T-helper 2 cell treated with Interferon-gamma antibody and Interleukin-4, amounts not matched to agents 5 μg/mL and 100 μg/mL, for 36 hours (primary cell): ENCODE measurements around the gene UBE2R2.
"Not testable (repeated sequence)": the region's sequence is repeated elsewhere in the genome, so short reads cannot be mapped to it uniquely, and the experiment has no call there.

Source experiments
- DNase-seq: peaks from one replicate; pipeline ENCODE4 v3.0.0; 2021; ENCODE audit warnings: low spot score
- H3K27ac Mint-ChIP-seq: one replicate; pipeline ENCODE4 v1.8.0; 2021; ENCODE audit warnings: mild to moderate bottlenecking, mixed read lengths
- H3K27me3 Mint-ChIP-seq: one replicate; pipeline ENCODE4 v1.8.0; 2021; ENCODE audit warnings: low read depth, mixed read lengths
- H3K36me3 Mint-ChIP-seq: one replicate; pipeline ENCODE4 v1.8.0; 2021; ENCODE audit warnings: low read depth, mixed read lengths
- H3K4me1 Mint-ChIP-seq: one replicate; pipeline ENCODE4 v1.8.0; 2021; ENCODE audit warnings: low read depth, mixed read lengths
- H3K4me3 Mint-ChIP-seq: one replicate; pipeline ENCODE4 v1.8.0; 2022; ENCODE audit warnings: mild to moderate bottlenecking, moderate library complexity, mixed read lengths
- H3K9me3 Mint-ChIP-seq: one replicate; pipeline ENCODE4 v1.8.0; 2021; ENCODE audit warnings: mixed read lengths

Gene UBE2R2

GRCh38 chr9:33791117-33791516 is 25.8 kb upstream of the UBE2R2 start:
- no peaks in the 10 kb centered on the region for H3K36me3 Mint-ChIP-seq
- H3K4me3 Mint-ChIP-seq, result no peak overlapping the region
- no peaks in the 10 kb centered on the region for H3K4me1 Mint-ChIP-seq
- H3K27ac Mint-ChIP-seq, result no peak overlapping the region
- H3K9me3 Mint-ChIP-seq, result no peaks in the 10 kb centered on the region
- DNase-seq, result no peak
- H3K27me3 Mint-ChIP-seq, result peaks cover 46% of the 10 kb centered on the region

GRCh38 chr9:33793496-33793895 is 23.5 kb upstream of the UBE2R2 start:
- not testable (repeated sequence) for H3K4me1 Mint-ChIP-seq, H3K9me3 Mint-ChIP-seq, DNase-seq, H3K36me3 Mint-ChIP-seq, H3K4me3 Mint-ChIP-seq, H3K27ac Mint-ChIP-seq
- peaks cover 38% of the 10 kb centered on the region for H3K27me3 Mint-ChIP-seq

GRCh38 chr9:33794560-33794959 is 22.4 kb upstream of the UBE2R2 start:
- Mint-ChIP-seq H3K9me3 (no peaks in the 10 kb centered on the region), H3K27me3 (peaks cover 35% of the 10 kb centered on the region), H3K4me3 (no peak overlapping the region), H3K27ac (no peak overlapping the region), H3K36me3 (no peaks in the 10 kb centered on the region), H3K4me1 (no peaks in the 10 kb centered on the region)
- DNase-seq, result no peak

DNA sequence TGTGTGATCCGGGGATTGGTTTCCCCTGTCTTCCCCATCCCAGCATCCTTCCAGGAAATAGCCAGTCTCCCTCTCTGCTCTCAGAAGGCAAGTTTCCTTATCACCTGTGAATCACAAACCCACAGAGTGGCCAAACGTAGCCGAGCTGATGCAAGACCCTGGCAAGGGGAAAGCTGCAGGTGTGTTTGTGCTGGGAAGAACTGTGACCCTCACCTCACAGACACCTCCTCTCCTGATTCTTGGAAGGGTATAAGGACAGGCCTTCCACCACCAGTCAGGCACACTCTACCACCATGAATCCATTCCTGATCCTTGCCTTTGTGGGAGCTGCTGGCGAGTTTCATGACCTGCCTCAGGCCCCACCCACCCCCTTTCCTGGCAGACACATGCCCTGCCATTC is 21.7 kb upstream of the UBE2R2 start, which contains the start of gene PRSS3:
PRSS3 (plus strand) TSS at position 281 of the 400 bp plus-strand sequence; CDS start at position 294, 13 bp downstream.
- no peak within 1 kb of the TSS for H3K27ac Mint-ChIP-seq
- no peak within 1 kb of the TSS for H3K4me3 Mint-ChIP-seq
- H3K4me1 Mint-ChIP-seq, result no peaks in the 10 kb centered on the region
- DNase-seq, result no peak
- peaks cover 37% of the 10 kb centered on the region for H3K27me3 Mint-ChIP-seq
- no peaks in the 10 kb centered on the region for H3K9me3 Mint-ChIP-seq
- H3K36me3 Mint-ChIP-seq, result no peaks in the 10 kb centered on the region

DNA sequence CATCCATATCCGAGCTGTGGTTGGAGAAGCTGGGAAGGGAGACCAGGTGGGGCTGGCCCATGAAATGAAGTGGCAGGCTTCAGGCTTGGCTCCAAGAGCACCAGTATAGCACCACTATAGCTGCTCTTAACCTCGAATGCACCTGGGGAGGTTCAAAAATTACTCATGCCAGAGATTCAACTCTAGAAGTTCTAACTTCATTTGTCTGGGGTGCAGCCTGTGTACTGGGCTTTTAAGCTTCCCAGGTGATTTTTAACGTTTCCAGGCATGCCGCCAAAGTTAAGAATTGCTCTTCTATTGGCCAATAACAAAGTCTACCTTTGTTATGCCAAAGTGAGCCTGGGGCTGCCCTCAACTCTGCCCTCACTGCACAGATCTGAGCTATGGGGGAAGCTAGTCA is 21.1 kb upstream of the UBE2R2 start:
- Mint-ChIP-seq H3K4me1 (no peaks in the 10 kb centered on the region), H3K9me3 (no peaks in the 10 kb centered on the region), H3K27ac (no peak overlapping the region), H3K36me3 (no peaks in the 10 kb centered on the region), H3K4me3 (no peak overlapping the region), H3K27me3 (peaks cover 37% of the 10 kb centered on the region)
- no peak for DNase-seq

DNA sequence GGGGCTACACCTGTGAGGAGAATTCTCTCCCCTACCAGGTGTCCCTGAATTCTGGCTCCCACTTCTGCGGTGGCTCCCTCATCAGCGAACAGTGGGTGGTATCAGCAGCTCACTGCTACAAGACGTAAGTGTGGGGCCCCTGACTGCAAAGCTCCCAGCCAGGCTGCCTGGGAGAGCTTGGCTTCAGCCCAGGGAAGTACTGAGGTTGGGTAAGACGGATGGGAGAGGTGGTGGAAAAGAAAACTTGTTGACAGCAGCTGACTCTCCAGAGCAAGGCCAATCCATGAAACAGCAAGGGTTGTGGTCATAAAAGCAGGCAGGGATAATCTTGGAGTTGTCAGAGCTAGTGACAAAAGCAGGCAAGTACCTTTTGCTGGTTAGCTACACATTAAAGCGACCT is 20.3 kb upstream of the UBE2R2 start:
- not testable (repeated sequence) for H3K36me3 Mint-ChIP-seq, H3K4me1 Mint-ChIP-seq, H3K9me3 Mint-ChIP-seq, H3K27ac Mint-ChIP-seq, H3K4me3 Mint-ChIP-seq, DNase-seq
- peaks cover 31% of the 10 kb centered on the region for H3K27me3 Mint-ChIP-seq

DNA sequence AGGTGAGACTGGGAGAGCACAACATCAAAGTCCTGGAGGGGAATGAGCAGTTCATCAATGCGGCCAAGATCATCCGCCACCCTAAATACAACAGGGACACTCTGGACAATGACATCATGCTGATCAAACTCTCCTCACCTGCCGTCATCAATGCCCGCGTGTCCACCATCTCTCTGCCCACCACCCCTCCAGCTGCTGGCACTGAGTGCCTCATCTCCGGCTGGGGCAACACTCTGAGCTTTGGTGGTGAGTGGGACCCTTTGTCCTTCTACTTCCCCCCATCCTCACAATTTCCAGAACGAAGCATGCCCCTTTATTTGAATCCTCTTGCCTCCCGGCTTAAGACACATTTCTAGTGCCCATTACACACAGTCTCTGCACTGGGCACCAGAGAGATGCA is 19.1 kb upstream of the UBE2R2 start:
- Mint-ChIP-seq H3K27me3 (peaks cover 25% of the 10 kb centered on the region), H3K36me3 (no peaks in the 10 kb centered on the region), H3K4me1 (no peaks in the 10 kb centered on the region), H3K27ac (no peak overlapping the region), H3K9me3 (no peaks in the 10 kb centered on the region), H3K4me3 (no peak overlapping the region)
- DNase-seq, result no peak

DNA sequence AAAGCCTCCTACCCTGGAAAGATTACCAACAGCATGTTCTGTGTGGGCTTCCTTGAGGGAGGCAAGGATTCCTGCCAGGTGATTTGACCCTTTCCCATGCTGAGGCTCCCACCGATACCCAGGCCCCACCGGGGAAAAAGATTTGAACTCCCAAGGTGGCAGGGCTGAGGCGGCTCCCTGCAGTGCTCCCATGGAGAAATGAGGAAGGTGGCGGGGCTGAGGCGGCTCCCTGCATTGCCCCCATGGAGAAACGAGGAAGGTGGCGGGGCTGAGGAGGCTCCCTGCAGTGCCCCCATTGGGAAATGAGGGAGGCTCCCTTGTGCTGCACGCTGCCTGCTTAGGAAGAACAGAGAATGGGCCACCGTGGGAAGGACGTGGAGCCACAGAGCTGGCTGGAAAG is 18.4 kb upstream of the UBE2R2 start:
- no peaks in the 10 kb centered on the region for H3K36me3 Mint-ChIP-seq
- no peak overlapping the region for H3K4me3 Mint-ChIP-seq
- DNase-seq, result no peak
- no peaks in the 10 kb centered on the region for H3K4me1 Mint-ChIP-seq
- no peak overlapping the region for H3K27ac Mint-ChIP-seq
- H3K9me3 Mint-ChIP-seq, result no peaks in the 10 kb centered on the region
- peaks cover 28% of the 10 kb centered on the region for H3K27me3 Mint-ChIP-seq

GRCh38 chr9:33799928-33800704 is 16.8 kb upstream of the UBE2R2 start:
- H3K36me3 Mint-ChIP-seq, result no peaks in the 10 kb centered on the region
- DNase-seq, result no peak
- no peak overlapping the region for H3K27ac Mint-ChIP-seq
- no peaks in the 10 kb centered on the region for H3K9me3 Mint-ChIP-seq
- peaks cover 21% of the 10 kb centered on the region for H3K27me3 Mint-ChIP-seq
- H3K4me1 Mint-ChIP-seq, result no peaks in the 10 kb centered on the region
- no peak overlapping the region for H3K4me3 Mint-ChIP-seq

DNA sequence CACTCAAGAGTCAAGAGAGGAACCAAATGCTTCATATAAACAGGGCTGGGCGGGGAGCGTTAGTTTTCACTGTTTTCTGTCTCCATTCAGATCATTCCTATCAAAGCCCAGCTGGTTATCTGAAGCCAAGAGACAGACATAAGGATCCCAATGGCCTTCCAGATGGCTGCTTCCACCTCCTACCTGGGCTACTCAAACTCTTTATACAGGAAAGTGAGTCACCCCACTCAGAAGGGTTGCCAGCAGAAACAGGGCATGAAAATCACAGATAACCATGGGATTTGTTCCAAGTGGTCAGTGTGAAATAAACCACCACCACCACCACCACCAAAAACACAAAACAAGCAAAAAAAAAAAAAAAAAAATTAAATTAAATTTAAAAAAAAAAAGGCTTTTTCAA is 16.1 kb upstream of the UBE2R2 start:
- Mint-ChIP-seq H3K27me3 (peaks cover 23% of the 10 kb centered on the region), H3K4me3 (no peak overlapping the region), H3K27ac (no peak overlapping the region), H3K36me3 (no peaks in the 10 kb centered on the region), H3K9me3 (no peaks in the 10 kb centered on the region), H3K4me1 (no peaks in the 10 kb centered on the region)
- DNase-seq, result no peak

DNA sequence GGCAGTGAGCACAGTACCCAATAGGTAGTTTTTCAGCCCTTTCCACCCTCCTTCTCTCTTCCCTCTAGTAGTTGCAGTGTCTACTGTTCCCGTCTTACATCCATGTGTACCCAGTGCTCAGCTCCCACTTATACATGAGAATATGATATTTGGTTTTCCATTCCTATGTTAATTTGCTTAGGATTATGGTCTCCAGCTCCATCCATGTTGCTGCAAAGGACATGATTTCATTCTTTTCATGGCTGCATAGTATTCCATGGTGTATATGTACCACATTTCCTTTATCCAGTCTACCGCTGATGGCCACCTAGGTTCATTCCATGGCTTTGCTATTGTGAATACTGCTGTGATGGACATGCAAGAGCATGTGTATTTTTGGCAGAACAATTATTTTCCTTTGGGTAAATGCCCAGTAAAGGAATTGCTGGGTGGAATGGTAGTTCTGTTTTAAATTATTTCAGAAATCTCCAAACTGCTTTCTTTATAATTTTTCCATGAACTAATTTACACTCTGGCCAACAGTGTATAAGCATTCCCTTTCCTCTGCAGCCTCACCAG is 14.9 kb upstream of the UBE2R2 start:
- H3K4me1 Mint-ChIP-seq, H3K36me3 Mint-ChIP-seq, DNase-seq, H3K4me3 Mint-ChIP-seq, H3K9me3 Mint-ChIP-seq, H3K27ac Mint-ChIP-seq: not testable (repeated sequence)
- H3K27me3 Mint-ChIP-seq, result peaks cover 23% of the 10 kb centered on the region

DNA sequence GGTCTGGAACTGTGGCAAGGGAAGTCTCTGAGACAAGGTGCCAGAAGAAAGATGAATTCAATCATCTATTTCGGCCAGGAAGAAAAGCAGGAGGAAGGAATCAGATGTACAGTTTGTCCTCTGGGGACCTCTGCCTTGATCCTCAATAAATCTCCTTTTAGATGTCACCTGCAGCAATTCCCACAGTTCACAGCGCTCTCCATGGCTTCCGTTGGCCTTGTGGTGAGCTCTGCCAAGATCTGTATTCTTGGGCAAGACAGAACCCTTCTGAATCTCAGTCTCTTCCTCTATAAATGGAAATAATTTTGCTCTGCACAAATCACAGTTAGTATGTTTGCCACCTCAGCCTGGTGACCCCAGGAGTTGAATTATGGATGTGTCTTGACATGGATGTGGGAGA is 12.8 kb upstream of the UBE2R2 start:
- not testable (repeated sequence) for H3K9me3 Mint-ChIP-seq, H3K4me1 Mint-ChIP-seq, H3K4me3 Mint-ChIP-seq, H3K27ac Mint-ChIP-seq, DNase-seq, H3K36me3 Mint-ChIP-seq
- H3K27me3 Mint-ChIP-seq, result peaks cover 16% of the 10 kb centered on the region

GRCh38 chr9:33807156-33807555 is 9.8 kb upstream of the UBE2R2 start:
- H3K27ac Mint-ChIP-seq, H3K4me1 Mint-ChIP-seq, H3K4me3 Mint-ChIP-seq, H3K9me3 Mint-ChIP-seq, H3K36me3 Mint-ChIP-seq, DNase-seq: not testable (repeated sequence)
- H3K27me3 Mint-ChIP-seq, result peaks cover 17% of the 10 kb centered on the region

DNA sequence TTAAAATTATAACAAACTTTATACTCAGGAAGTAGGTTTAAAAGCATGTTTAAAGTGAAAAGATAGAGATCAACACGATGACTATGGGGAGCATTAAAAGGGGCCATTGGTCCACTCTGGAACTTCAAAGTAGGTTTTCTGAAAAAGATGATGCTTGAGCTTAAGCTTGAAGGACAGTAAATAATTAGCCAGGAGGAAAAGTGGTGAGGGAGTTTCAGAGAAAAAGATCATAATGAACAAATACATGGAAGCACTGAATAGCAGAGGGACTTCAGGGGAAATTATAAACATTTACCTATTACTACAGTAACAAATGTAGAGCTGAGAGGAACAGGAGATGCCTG is 8.0 kb upstream of the UBE2R2 start:
- not testable (repeated sequence) for H3K4me3 Mint-ChIP-seq, H3K9me3 Mint-ChIP-seq, H3K36me3 Mint-ChIP-seq, H3K27ac Mint-ChIP-seq, H3K4me1 Mint-ChIP-seq, DNase-seq
- H3K27me3 Mint-ChIP-seq, result peaks cover 13% of the 10 kb centered on the region

DNA sequence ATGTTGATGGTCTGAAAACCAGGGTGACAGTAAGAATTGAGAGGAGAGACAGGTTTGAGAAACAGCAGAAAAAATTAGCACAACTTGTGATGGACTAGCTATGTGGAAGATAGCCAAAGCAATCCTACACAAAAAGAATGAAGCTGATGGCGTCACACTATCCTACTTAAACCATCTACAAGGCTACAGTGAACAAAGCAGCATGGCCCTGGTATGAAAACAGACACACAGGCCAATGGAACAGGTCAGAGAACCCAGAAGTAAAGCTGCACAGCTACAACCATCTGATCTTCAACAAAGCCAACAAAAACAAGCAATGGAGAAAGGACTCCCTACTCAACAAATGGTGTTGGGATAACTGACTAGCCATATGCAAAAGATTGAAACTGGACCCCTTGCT is 7.5 kb upstream of the UBE2R2 start:
- H3K27me3 Mint-ChIP-seq, result peaks cover 13% of the 10 kb centered on the region
- DNase-seq, result no peak
- peaks cover 12% of the 10 kb centered on the region for H3K4me1 Mint-ChIP-seq
- no peak overlapping the region for H3K27ac Mint-ChIP-seq
- no peak overlapping the region for H3K4me3 Mint-ChIP-seq
- H3K9me3 Mint-ChIP-seq, result no peaks in the 10 kb centered on the region
- no peaks in the 10 kb centered on the region for H3K36me3 Mint-ChIP-seq
